GM18505 (cell line): ENCODE measurements around the gene CPLANE2.
A peak's percentile ranks its signal among the peaks of the same experiment; 100 is the strongest.

ENCODE experiments used
- ATAC-seq: cut with Tn5 transposase; IDR thresholded peaks from one replicate; pipeline ENCODE4 v1.9.1; 2021; ENCODE audit not compliant: unreplicated experiment
- POLR2A ChIP-seq: IDR thresholded peaks from 4 replicates; pipeline ENCODE4 v1.6.1; 2011; ENCODE audit warnings: borderline replicate concordance; ENCODE audit not compliant: insufficient read depth, insufficient read length; ENCODE audit errors: extremely low read depth

CPLANE2 gene

DNA sequence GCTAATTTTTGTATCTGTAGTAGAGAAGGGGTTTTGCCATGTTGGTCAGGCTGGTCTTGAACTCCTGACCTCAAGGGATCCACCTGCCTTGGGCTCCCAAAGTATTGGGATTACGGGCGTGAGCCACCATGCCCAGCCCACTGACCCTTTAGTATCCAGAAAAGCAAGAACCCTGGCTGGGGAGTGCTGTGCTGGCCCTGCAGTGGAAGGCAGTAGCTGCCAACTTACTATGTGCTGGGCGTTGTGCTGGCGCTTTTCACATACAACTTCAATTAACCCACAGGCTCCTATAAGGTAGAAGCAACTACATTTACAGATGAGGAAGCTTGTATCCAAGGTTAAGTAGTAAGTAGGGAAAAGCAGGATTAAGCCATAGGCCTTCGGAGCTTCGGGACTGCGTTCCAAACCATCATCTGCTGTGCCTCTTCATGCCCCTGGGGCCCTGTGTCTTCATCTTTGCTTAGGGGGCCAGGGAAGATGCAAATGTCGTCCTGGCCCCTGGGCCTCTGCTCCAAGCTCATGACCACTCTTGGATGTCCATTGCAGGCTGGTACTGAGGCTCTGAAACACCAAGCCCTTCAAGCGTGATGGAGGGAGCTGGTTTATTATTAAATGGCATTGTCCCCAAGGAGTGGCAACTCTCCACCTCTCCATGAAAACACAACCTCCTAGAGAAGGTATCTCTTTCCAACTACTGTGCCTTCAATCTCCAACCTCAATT, 8.7 kb upstream of the CPLANE2 start:
- ATAC-seq, result no peak
- no peak for TF ChIP-seq POLR2A

DNA sequence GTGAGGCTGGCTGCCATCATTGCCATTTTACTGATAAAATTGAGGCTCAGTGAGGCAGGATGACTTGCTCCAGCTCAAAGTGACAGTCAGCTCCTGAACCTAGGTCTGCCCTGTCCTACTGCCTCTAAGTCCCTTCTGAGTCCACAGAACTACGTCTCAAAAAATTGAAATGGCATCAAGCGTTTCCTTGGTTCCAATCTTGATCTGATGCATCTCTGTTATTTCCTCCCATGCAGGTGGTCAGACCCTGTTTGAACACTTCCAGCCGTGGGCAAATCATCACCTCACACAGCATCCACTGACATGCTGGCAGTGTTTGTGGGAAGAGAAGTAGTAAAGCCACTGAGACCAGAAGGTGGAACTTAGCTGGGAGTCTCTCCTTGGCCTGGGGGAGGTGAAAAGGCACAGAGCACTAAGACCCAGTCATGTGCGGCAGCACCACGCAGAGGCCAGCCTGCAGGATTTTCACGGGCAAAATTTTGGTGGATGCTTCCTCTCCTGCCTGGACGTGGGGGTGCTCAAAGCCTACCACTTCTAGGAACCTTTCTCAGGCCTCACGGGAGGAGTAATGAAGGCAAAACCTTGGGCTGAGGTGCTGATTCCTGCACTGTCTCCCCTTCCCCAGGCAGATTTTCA, 7.8 kb upstream of the CPLANE2 start:
- ATAC-seq, result no peak
- TF ChIP-seq POLR2A, result no peak

- no peak for TF ChIP-seq POLR2A
- ATAC-seq, result no peak
These were observed 7.1 kb upstream of the CPLANE2 start for GRCh38 chr1:16243936-16244649.

- no peak for ATAC-seq
- TF ChIP-seq POLR2A, result no peak
These were observed 6.2 kb upstream of the CPLANE2 start for GRCh38 chr1:16243215-16243610.

DNA sequence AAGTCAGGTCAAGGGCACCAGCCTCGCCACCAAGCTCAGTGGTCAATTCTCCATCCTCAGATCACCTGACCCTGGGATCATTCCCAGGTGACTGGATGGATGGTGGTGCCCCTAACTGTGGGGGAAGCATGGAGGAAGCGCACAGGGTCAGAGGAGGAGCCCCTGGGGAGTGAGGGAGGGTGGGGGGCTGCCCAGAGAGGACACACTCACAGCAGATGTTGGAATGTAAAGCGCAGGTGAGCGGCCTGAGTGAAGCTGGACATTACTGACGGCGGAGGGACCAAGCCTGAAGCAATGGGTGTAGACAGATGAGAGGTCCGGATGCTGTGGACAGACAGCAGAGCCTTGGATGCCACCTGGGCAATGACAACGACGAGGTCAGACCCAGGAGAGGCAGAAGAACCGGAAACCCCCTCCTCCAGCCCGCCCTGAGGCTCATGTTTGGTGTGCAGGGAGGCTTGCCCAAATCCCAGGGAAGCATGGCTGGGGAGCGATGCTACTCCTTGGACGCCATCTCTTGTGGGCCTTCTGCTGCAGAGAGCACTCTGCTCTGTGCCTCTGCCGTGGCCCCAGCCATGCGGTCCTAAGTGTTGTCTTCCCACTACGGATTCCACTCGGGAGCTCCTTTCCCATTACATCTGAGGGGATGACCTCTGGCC, 5.7 kb upstream of the CPLANE2 start:
- no peak for ATAC-seq

DNA sequence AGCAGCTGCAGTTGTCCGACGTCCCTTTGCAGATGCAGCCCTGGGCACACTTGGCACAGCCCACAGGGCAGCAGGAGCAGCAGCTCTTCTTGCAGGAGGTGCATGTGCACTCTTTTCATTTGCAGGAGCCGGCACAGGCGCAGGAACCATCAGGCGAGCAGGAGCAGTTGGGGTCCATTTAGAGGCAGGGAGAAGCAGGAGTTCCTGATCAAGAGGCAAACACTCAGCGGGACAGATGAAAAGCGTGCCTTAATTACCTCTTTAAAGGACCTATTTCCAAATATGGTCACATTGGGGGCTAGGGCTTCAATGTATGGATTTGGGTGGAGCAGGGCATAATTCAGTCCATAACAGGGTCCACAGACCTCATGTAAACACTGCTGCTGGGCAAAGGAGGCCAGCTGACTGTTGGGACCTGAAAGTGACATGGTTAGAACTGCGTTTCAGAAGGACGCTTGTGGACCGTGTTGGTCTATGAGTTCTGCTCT, 4.3 kb upstream of the CPLANE2 start:
- no peak for ATAC-seq
- no peak for TF ChIP-seq POLR2A

More for the DNA sequence above, 5.7 kb upstream of the CPLANE2 start:
- no peak for TF ChIP-seq POLR2A

- no peak for ATAC-seq
- no peak for TF ChIP-seq POLR2A
These were observed 3.0 kb upstream of the CPLANE2 start for GRCh38 chr1:16239972-16240491.

- no peak for ATAC-seq
- TF ChIP-seq POLR2A, result no peak
These were observed 404 bp upstream of the CPLANE2 start for GRCh38 chr1:16237343-16237830.

- peak; percentile 26 for ATAC-seq
- TF ChIP-seq POLR2A, result no peak
These were observed 956 bp downstream of the CPLANE2 start for GRCh38 chr1:16235944-16236510.

GRCh38 chr1:16235347-16235746, 1.6 kb downstream of the CPLANE2 start:
- no peak for ATAC-seq

GRCh38 chr1:16233431-16233830, 3.6 kb downstream of the CPLANE2 start:
- no peak for TF ChIP-seq POLR2A
- no peak for ATAC-seq

More at GRCh38 chr1:16235347-16235746, 1.6 kb downstream of the CPLANE2 start:
- TF ChIP-seq POLR2A, result no peak

DNA sequence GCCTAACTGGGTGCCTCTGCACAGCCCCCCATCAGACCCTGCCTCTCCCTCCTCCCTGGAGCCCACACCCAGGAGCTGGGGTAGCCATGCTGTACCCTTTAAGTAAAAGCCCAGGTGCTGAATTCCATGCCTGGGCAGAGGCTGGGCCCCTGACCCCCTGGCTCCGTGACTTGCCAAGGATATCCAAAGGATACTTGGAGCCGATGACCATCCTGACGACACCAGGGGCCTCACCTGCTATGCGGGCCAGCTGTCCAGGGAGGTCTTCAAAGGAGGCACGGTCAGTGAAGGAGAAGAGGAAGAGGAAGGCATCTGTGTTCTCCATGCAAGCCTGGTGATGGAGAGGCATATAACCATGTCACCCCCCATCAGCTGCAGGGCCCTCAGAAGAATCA, 4.7 kb downstream of the CPLANE2 start:
- TF ChIP-seq POLR2A, result no peak
- no peak for ATAC-seq
